ENCODE results near the gene ADGRL3.

ADGRL3 gene

GRCh38 chr4:61473306-61473705 lies 273.2 kb downstream of the ADGRL3 start:
- Histone ChIP-seq H3K36me3 (ENCODE audit: control insufficient read depth in 2 of 2, insufficient read depth in 1 of 2, low read length in 2 of 2) (no peaks in the 10 kb centered on the region), H3K27ac (ENCODE audit: extremely low read depth, low read depth, low read length) (no peak overlapping the region), H3K9me3 (ENCODE audit: control insufficient read depth, insufficient read depth, low read depth, low read length) (no peaks in the 10 kb centered on the region), H3K4me3 (ENCODE audit: low read depth, low read length) (no peak overlapping the region), H3K4me1 (ENCODE audit: control insufficient read depth, insufficient read depth, low read length) (no peaks in the 10 kb centered on the region)
- ChIA-PET CTCF (no interaction called here), POLR2A (no interaction called here)
- TF ChIP-seq ZNF404 (tag by site-specific recombination; IDR thresholded peaks at IDR 0.05) = no peak
- no peak for TF ChIP-seq HIC1 (tag by site-specific recombination; IDR thresholded peaks at IDR 0.05)
- TF ChIP-seq ZNF157 (tag by site-specific recombination; IDR thresholded peaks at IDR 0.05) = no peak
- no peak for TF ChIP-seq ZBTB11 (tag by site-specific recombination; conservative IDR thresholded peaks at IDR 0.05; ENCODE audit: low read depth)
- no peak for TF ChIP-seq ZNF660 (tag by site-specific recombination; IDR thresholded peaks at IDR 0.05)
- TF ChIP-seq ZNF132 (tag by site-specific recombination; IDR thresholded peaks at IDR 0.05; ENCODE audit: borderline replicate concordance) = no peak
- TF ChIP-seq ZNF549 (tag by site-specific recombination; IDR thresholded peaks at IDR 0.05) = no peak
- no peak for TF ChIP-seq KLF7 (tag by site-specific recombination; IDR thresholded peaks at IDR 0.05; ENCODE audit: borderline replicate concordance)
- no peak for TF ChIP-seq ZNF274 (IDR thresholded peaks at IDR 0.05; ENCODE audit: low read length)
- no peak for TF ChIP-seq ZNF274 (tag by site-specific recombination; IDR thresholded peaks at IDR 0.05; ENCODE audit: borderline replicate concordance)
- TF ChIP-seq OSR2 (tag by site-specific recombination; IDR thresholded peaks at IDR 0.05) = no peak
- TF ChIP-seq ZEB2 (tag by site-specific recombination; IDR thresholded peaks at IDR 0.05) = no peak
- no peak for TF ChIP-seq ZNF248 (tag by site-specific recombination; IDR thresholded peaks at IDR 0.05)
- TF ChIP-seq ZNF239 (tag by site-specific recombination; IDR thresholded peaks at IDR 0.05) = no peak
- no peak for TF ChIP-seq PRDM6 (tag by site-specific recombination; IDR thresholded peaks at IDR 0.05)

GRCh38 chr4:61478340-61478739 lies 278.2 kb downstream of the ADGRL3 start:
- Histone ChIP-seq H3K27ac (ENCODE audit: extremely low read depth, low read depth, low read length) (no peak overlapping the region), H3K36me3 (ENCODE audit: control insufficient read depth in 2 of 2, insufficient read depth in 1 of 2, low read length in 2 of 2) (no peaks in the 10 kb centered on the region), H3K9me3 (ENCODE audit: control insufficient read depth, insufficient read depth, low read depth, low read length) (no peaks in the 10 kb centered on the region), H3K4me3 (ENCODE audit: low read depth, low read length) (no peak overlapping the region), H3K4me1 (ENCODE audit: control insufficient read depth, insufficient read depth, low read length) (no peaks in the 10 kb centered on the region; the same call in 1 of the 2 replicates)
- TF ChIP-seq ZNF19 (tag by site-specific recombination; IDR thresholded peaks at IDR 0.05; ENCODE audit: low read depth) = no peak
- no peak for TF ChIP-seq ZFP69B (tag by site-specific recombination; IDR thresholded peaks at IDR 0.05)
- no peak for TF ChIP-seq ZNF184 (tag by site-specific recombination; IDR thresholded peaks at IDR 0.05)
- no peak for TF ChIP-seq ZFP3 (tag by site-specific recombination; IDR thresholded peaks at IDR 0.05; ENCODE audit: low read depth)
- TF ChIP-seq INSM2 (tag by site-specific recombination; IDR thresholded peaks at IDR 0.05) = no peak
- no peak for TF ChIP-seq ZNF146 (tag by site-specific recombination; IDR thresholded peaks at IDR 0.05)
- TF ChIP-seq SP3 (tag by site-specific recombination; IDR thresholded peaks at IDR 0.05) = no peak
- CTCF ChIA-PET = no interaction called here
- POLR2A ChIA-PET = no interaction called here

Data from HEK293 (cell line).